T47D (cell line): ENCODE results near the gene SCUBE3.
A peak's percentile ranks its signal among the peaks of the same experiment; 100 is the strongest.

Experiments used
- DNase-seq, 2 experiments: peaks; one replicate each; pipeline versions ENCODE4 v3.0.0 to v3.0.0-alpha.2; 2011 to 2012; ENCODE audit warnings: low read depth in 1 of 2, low spot score in 1 of 2
- JUND ChIP-seq: IDR thresholded peaks from 2 replicates; pipeline ENCODE4 v1.6.1; 2012; ENCODE audit warnings: low read depth
- in situ Hi-C: cut with HindIII; loops from 2 replicates; pipeline ENCODE4 v1.10.0; 2016; ENCODE audit warnings: low sequenced_read_pairs, low pct_unique_long_range_greater_than_20kb

Gene SCUBE3

DNA sequence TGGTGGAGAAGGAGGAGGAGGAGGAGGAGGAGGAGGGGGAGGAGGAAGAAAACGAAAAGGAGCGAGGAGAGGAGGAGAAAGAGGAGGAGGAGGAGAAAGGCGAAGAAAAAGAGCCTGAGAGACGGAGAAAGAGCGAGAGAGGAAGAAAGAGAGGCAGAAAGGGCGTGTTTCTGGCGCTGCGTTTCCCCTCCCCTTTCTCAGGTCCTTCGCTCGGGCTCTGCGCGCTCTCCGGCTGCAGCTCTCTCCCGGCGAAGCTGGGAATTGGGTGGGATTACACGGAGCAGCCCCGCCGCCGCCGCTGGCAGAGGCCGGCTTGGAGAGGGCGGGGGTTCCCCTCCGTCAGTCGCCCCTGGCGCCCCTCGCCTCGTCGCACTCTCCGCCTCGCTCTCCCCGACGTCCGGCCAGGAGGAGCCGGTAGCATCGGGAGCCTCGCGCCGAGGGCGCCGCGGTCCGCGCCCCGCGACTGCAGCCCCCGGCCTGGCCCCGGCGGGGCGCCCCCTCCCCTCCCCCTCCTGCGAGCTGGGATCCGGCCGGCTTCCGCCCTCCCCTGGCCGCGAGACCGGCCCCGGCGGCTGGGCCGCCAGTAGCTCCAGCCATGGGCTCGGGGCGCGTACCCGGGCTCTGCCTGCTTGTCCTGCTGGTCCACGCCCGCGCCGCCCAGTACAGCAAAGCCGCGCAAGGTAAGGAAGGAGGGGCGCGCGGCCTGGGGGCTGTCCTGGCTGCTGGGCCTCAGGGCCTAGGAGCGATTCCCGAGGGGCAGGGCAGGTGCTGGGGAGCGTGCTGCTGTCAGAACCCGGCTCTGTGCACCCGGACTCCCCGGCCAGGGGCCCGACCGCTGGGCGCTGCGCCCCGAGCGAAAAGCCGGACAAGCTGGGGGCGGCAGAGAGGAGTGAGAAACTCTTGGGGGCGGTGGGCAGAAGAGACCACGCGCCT lies at the start of gene SCUBE3:
Gene SCUBE3 (plus strand): TSS at position 133 of the 933 bp plus-strand sequence. CDS start 463 bp downstream, at position 596.
- in situ Hi-C loops: no loop called here
- peak; percentile 46 to 91 for DNase-seq
- no peak for TF ChIP-seq JUND

DNA sequence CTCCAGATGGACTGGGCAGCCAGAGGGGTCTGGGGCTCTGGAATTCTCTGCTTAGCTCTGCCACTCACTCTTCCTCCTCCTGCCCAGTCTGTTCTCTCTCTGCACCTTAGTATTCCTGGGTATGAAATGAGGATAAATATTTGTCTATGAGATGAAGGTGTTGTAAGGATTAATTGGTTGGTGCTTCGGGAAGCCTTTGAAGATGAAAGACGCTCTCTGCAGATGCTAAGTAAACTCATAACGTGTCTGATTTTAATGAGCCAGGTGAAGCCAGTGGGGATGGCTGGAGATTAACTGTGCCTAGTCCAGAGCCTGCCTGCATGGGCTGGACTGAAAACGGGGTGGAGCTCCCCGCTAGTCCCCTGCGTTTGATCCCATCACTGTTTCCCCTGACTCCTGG lies 49.5 kb upstream of the SCUBE3 start:
- in situ Hi-C loops: no loop called here
- no peak for DNase-seq
- no peak for TF ChIP-seq JUND

DNA sequence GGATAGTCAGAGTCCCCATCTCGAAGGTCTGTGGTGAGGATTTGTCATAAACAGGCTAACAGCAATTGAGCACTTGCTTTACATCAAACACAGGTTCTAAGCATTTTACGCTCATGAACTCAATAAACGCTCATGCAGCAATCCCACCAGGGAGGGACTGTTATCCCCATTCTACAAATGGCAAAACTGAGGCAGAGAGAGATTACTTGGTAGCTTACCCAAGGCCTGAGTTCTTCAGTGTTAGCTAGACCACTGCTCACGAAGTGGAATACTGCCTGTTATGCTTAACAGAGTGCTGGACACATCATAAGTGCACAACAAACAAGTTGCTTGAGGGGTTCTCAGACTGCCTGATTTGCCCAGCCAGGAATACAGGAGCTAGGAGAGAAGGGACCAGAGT lies 48.9 kb upstream of the SCUBE3 start:
- TF ChIP-seq JUND: no peak
- in situ Hi-C loops: no loop called here
- no peak for DNase-seq

DNA sequence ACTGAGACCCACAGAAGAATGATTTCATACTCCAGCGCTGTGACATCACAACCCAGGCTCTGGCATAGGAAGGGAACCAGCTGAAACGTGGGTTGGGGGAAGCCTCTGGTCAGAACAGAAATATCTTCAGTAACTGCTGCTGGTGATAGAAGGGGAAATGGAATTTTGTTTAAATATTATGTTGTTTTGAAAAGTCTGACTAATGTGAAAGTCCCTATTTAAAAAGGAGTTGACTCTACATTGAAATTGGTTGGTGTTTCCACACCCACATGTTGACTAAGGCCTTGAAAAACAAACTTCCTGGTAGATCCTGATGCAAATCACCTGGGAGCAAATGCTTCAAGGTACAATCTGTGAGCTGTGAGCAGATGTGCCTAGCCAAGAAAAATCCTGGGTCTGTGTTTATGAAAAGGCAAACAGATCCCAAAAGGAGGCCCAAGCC lies 48.1 kb upstream of the SCUBE3 start:
- in situ Hi-C loops: no loop called here
- TF ChIP-seq JUND: 0 out of 2 replicates have a peak, but pooled peaks have one; percentile 23
- peak; percentile 45 to 81 for DNase-seq

DNA sequence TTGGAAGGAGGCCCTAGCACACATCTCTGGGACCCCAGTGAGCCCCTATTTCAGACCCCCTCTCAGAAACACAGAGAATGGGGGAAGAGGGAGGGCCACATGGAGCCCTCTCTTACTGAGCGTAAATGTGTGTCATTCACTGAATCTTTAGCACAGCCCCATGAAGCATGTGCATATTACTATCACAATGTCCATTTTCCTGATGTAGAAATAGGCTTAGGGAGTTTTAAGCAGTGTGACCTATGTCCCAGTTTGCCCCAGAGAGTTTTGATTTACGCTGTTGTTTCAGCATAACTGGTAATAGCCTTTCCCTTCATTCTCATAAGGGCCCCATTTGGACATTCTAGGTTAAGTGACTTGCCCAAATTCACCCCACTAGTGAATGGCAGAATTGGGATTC lies 47.6 kb upstream of the SCUBE3 start:
- in situ Hi-C loops: no loop called here
- DNase-seq: no peak
- no peak for TF ChIP-seq JUND

DNA sequence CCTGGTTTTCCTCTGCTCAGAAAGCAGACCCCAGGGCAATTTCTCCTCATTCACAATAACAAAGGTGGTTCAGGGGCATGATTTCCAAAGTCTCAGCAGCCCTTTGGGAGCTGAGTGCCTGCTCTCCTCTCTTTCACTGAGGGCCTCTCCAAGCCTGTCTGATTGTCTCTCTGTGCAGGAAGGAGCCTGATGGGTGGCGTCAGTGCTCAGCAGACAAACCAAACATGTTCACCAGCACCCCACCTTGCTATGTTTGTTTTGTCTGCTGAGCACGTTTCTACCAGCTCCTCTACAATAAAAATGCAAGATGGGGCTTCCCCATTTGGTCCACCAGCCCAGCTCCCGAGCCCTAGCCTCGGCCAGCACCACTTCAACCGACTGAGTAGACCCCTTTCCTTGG lies 47.2 kb upstream of the SCUBE3 start:
- DNase-seq: no peak
- TF ChIP-seq JUND: no peak
- in situ Hi-C loops: no loop called here

DNA sequence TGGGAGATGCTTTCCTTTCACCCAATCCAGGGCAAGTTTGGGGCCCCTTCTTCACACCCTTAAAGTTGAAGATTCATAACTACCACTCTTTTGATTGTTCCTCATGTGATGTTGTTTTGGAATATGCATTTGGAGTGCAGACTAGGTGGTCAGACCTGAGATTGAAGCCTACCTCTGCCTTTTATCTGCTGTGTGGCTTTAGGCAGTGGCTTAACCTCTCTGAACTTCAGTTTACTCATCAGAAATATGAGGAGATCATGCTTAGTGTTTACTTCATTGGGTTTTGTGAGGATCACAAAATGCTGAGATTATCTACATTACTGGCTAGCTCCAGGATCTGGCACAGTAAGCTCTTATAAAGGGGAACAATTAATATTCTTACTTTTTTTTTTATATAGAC lies 46.3 kb upstream of the SCUBE3 start:
- no peak for DNase-seq
- no peak for TF ChIP-seq JUND
- in situ Hi-C loops: no loop called here

DNA sequence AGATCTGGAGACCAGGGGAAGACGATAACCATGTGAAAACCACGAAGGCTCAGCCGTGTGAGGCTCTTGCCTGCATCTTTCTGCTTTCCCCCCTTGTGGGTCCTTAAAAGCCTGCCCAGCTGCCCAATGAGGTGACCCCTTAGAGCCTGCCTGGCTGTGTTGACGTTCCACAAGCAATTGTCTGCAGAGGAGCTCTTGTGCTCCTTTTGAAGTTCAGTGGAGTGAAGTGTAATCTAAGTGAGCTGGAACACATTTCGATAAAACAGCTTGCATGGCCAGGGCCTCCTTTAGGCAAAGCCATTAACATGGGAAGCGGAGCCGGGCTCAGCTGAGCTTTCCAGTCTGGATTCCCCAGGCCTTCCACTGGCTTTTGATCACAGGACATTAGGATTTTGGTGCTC lies 45.3 kb upstream of the SCUBE3 start:
- DNase-seq: no peak
- in situ Hi-C loops: no loop called here
- no peak for TF ChIP-seq JUND

DNA sequence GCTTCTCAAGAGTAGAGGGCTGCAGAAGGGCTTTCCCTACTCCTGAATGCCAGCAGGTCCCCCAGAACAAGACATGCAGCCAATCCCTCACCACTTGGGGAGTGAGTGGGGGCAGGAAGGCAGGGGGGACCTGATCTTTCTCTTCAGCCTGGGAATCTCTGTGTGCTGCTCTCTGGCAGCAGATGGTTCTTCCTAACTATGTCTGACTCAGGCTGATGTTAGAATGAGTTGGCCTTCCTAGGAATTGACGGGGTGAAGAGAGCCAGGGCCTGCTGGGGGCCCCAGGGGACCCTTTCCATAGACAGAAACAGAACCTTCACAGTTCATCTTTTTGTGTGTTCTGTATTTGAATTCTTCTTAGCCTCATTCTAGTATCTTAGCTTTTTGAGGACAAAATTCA lies 43.6 kb upstream of the SCUBE3 start:
- no peak for DNase-seq
- in situ Hi-C loops: no loop called here
- no peak for TF ChIP-seq JUND

DNA sequence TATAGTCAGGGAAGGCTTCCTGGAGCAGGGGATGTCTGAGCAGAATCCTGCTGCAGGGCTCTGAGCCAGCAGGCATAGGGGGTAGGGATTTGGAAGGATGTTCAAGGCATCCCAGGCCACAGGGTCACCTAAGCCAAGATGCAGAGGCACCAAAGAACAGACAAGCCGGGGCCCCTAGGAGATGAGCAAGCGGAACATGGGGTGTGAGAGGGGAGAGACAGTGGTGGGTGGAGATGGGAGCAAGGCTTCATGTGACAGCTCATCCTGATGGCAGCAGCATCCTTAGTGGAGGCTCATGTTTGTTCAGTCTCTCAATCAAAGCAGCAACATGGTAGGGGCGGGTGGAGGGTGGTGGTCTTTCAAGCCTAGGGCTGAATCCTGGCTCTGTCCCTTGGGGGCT lies 42.9 kb upstream of the SCUBE3 start:
- no peak for DNase-seq
- in situ Hi-C loops: no loop called here
- TF ChIP-seq JUND: no peak

DNA sequence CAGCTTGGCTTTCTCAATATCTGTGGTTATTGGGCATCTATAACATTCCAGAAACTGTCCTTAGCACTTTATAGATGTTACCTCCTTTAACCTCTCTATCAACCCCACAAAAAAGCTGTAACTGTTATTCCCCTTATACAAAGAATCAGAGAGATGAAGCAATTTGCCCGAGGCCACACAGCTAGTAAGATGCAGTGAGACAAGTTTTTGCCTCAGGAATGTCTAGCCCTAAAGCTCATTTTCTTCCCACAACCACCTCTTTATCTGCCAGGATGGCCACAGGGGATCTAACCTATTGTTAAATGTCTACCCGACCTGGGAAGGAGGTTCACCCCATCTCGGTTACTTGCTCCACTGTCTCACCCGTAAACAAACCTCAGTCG lies 40.7 kb upstream of the SCUBE3 start:
- TF ChIP-seq JUND: no peak
- in situ Hi-C loops: no loop called here
- peak in 1 of 2 experiments; percentile 36 for DNase-seq

DNA sequence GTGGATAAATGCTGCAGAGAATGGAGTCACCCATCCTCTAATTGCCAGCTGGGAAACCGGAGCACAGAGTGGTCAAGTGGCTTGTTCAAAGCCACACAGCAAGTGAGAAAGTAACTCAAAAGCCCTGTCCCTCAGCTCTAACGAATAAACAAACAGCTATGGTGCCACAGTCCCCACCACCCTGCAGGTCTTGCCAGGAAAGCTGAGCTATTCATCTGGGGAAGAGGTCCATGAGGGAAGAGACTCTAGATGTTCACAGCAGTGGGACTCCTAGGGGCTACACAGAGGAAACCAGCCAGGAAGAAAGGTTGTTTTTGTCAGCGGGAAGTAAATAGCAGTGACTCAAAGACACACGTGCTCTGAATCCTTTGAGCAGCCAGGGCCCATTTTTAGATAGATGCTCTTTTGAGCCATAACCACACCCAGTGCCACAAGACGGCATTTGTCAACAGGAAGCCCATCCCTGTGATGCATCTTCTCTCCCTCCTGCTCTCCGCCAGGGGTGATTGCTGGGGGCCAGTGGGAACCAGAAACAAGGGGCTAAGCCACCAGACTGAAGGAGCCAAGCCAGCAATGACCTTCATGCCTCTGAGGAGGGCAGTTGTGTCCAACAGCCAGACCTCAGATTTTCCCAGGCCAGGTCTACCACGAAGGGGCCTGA lies 40.2 kb upstream of the SCUBE3 start:
- no peak for DNase-seq
- no peak for TF ChIP-seq JUND
- in situ Hi-C loops: no loop called here

DNA sequence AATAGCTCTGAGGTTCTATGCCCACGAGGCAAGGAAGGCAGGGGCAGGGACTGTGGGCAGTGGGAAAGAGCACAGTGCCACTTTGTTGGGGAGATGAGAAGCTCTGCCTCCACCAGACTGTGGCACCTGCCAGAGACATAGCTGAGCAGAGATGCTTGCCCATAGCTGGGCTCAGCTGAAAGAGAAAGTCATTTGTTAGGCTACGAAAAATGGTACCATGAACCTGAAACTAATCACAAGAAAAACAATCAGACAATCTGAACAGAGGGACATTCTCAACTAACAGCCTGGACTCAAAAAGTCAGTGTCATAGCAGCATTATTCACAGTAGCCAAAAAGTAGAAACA lies 39.7 kb upstream of the SCUBE3 start:
- no peak for TF ChIP-seq JUND
- in situ Hi-C loops: no loop called here
- DNase-seq: no peak
